Stomach (tissue), 9 donors: ENCODE measurements around the gene SLC25A41. TPM values are rescaled to one million over a fixed set of nuclear protein-coding genes. Genes with fewer than 3 reads are reported as not detected.

Experiments
- DNase-seq, 2 donors: peaks; one replicate each; pipeline versions ENCODE4 v3.0.0 to v3.0.0-alpha.2; 2013 to 2019
- H3K27ac ChIP-seq, 5 donors: fragments of 200-600 bp in 4 of 5; sonication (generic) in 4 of 5; one replicate each; pipeline ENCODE4 v1.5.1; 2013 to 2019; ENCODE audit warnings: mild to moderate bottlenecking in 1 of 5, moderate library complexity in 1 of 5
- H3K27me3 ChIP-seq, 3 donors: fragments of 200-600 bp; sonication (generic); one replicate each; pipeline ENCODE4 v1.5.1; 2017 to 2019; ENCODE audit warnings: mixed run types in 1 of 3
- H3K36me3 ChIP-seq, 4 donors: fragments of 200-600 bp; sonication (generic); 1 replicate in 3 of 4; 2 replicates in 1 of 4; pipeline ENCODE4 v1.5.1; 2016 to 2019
- H3K4me1 ChIP-seq, 4 donors: fragments of 200-600 bp; sonication (generic); one replicate each; pipeline ENCODE4 v1.5.1; 2016 to 2019
- H3K4me3 ChIP-seq, 4 donors: fragments of 200-600 bp; sonication (generic) in 3 of 4; one replicate each; pipeline ENCODE4 v1.5.1; 2016 to 2019; ENCODE audit warnings: mild to moderate bottlenecking in 1 of 4
- H3K9me3 ChIP-seq, 4 donors: fragments of 200-600 bp; sonication (generic); one replicate each; pipeline ENCODE4 v1.5.1; 2016 to 2019
- EP300 ChIP-seq: sonication (generic); formaldehyde crosslinking; IDR thresholded peaks from one replicate; pipeline ENCODE4 v1.6.1; 2017; ENCODE audit warnings: antibody characterized with exemption
- POLR2A ChIP-seq, 4 donors: fragments of 450-650 bp; IDR thresholded peaks; one replicate each; pipeline ENCODE4 v1.6.1; 2016; ENCODE audit warnings: antibody characterized with exemption in 4 of 4, control low read depth in 2 of 4, mild to moderate bottlenecking in 1 of 4, moderate library complexity in 1 of 4
- POLR2AphosphoS5 ChIP-seq, 3 donors: sonication (generic); formaldehyde crosslinking; IDR thresholded peaks; one replicate each; pipeline ENCODE4 v1.6.1; 2016; ENCODE audit warnings: antibody characterized with exemption in 3 of 3
- WGBS, 5 donors: extraction: QIAGEN DNeasy Blood & Tissue Kit in 3 of 5; methylation state at CpG; one replicate each; pipeline versions ENCODE4 v1.1.5 to v1.1.7; 2013 to 2018; 5-methylcytosine and 5-hydroxymethylcytosine counted together
- intact Hi-C: fragments of 100-400 bp; cut with DNase I; formaldehyde crosslinking; loops from one replicate; pipeline ENCODE4 v1.15.1; 2023; ENCODE audit warnings: low total_unique reads
- polyA plus RNA-seq, 3 donors: library from polyadenylated mRNA; stranded (reverse); fragments of 200-250 nt; gene quantifications; one replicate each; pipeline ENCODE4 v1.2.3, GENCODE V29; 2013
- total RNA-seq, 5 donors: library from RNA; depleted of rRNA; stranded (reverse); fragments of >200 nt; gene quantifications; one replicate each; pipeline versions ENCODE4 v1.1.0 to v1.2.3, GENCODE V29; 2014 to 2016
- TF ChIP-seq, protein P1 (sequence below), 7 experiments: fragments of 450-650 bp in 4 of 7; fragments of 200-600 bp in 3 of 7; sonication (generic) in 3 of 7; IDR thresholded peaks; one replicate each; pipeline ENCODE4 v1.5.1; 2016 to 2019; ENCODE audit warnings: antibody characterized with exemption in 7 of 7, control low read depth in 2 of 7, mild to moderate bottlenecking in 1 of 7
- donor health status: healthy with polysubstance abuse.
- donor health status: Bipolar disorder and iron deficiency.
- donor health status: healthy.

SLC25A41 gene
- total and polyA plus RNA-seq, 8 donors = 0.80 to 4.9 TPM; not detected in 6

- peak overlapping the region in 4 of 5 donors; percentile 73 to 84 (median 78) for H3K27ac ChIP-seq
- H3K4me1 ChIP-seq = peaks cover 15 to 42% (median 35%) of the 10 kb centered on the region in 4 donors
- intact Hi-C loops = no loop called here
These were observed 9.9 kb downstream of the SLC25A41 start for GRCh38 chr19:6423499-6424194.

GRCh38 chr19:6421075-6422014, 12.2 kb downstream of the SLC25A41 start:
- TF ChIP-seq EP300 (no peak), POLR2AphosphoS5 (IDR thresholded peaks at IDR 0.05) (no peak)
- peaks cover 54 to 60% (median 59%) of the 10 kb centered on the region in 4 donors for H3K36me3 ChIP-seq
- intact Hi-C loops = no loop called here
- H3K27me3 ChIP-seq = no peaks in the 10 kb centered on the region
- WGBS, 5 donors = 63 to 82% (median 76%) methylated on average over 15 to 20 of the region's 20 CpGs
- DNase-seq = no peak
- no peaks in the 10 kb centered on the region for H3K9me3 ChIP-seq
- H3K27ac ChIP-seq = no peak overlapping the region
- peaks cover 15 to 56% (median 43%) of the 10 kb centered on the region in 4 donors for H3K4me1 ChIP-seq
- peak overlapping the region in 1 of 4 donors; percentile 3 for H3K4me3 ChIP-seq

More at GRCh38 chr19:6423499-6424194, 9.9 kb downstream of the SLC25A41 start:
- H3K36me3 ChIP-seq = peaks cover 31 to 37% (median 36%) of the 10 kb centered on the region in 4 donors
- no peaks in the 10 kb centered on the region for H3K27me3 ChIP-seq
- TF ChIP-seq EP300 (no peak), POLR2AphosphoS5 (IDR thresholded peaks at IDR 0.05) (no peak), POLR2A (IDR thresholded peaks at IDR 0.05) (no peak)
- TF ChIP-seq, protein P1, sequence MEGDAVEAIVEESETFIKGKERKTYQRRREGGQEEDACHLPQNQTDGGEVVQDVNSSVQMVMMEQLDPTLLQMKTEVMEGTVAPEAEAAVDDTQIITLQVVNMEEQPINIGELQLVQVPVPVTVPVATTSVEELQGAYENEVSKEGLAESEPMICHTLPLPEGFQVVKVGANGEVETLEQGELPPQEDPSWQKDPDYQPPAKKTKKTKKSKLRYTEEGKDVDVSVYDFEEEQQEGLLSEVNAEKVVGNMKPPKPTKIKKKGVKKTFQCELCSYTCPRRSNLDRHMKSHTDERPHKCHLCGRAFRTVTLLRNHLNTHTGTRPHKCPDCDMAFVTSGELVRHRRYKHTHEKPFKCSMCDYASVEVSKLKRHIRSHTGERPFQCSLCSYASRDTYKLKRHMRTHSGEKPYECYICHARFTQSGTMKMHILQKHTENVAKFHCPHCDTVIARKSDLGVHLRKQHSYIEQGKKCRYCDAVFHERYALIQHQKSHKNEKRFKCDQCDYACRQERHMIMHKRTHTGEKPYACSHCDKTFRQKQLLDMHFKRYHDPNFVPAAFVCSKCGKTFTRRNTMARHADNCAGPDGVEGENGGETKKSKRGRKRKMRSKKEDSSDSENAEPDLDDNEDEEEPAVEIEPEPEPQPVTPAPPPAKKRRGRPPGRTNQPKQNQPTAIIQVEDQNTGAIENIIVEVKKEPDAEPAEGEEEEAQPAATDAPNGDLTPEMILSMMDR (IDR thresholded peaks at IDR 0.05) = no peak
- no peaks in the 10 kb centered on the region for H3K9me3 ChIP-seq
- peak overlapping the region; percentile 84 to 92 (median 86) for H3K4me3 ChIP-seq
- 0 to 2% (median 1%) methylated on average over 13 to 20 of the region's 20 CpGs for WGBS, 5 donors
- peak in 1 of 2 donors; percentile 77 for DNase-seq

- WGBS, 5 donors = 86 to 91% (median 88%) methylated on average over 13 to 19 of the region's 19 CpGs
- no peak for DNase-seq
- intact Hi-C loops = no loop called here
These were observed 15.0 kb downstream of the SLC25A41 start for GRCh38 chr19:6418562-6418932.

DNA sequence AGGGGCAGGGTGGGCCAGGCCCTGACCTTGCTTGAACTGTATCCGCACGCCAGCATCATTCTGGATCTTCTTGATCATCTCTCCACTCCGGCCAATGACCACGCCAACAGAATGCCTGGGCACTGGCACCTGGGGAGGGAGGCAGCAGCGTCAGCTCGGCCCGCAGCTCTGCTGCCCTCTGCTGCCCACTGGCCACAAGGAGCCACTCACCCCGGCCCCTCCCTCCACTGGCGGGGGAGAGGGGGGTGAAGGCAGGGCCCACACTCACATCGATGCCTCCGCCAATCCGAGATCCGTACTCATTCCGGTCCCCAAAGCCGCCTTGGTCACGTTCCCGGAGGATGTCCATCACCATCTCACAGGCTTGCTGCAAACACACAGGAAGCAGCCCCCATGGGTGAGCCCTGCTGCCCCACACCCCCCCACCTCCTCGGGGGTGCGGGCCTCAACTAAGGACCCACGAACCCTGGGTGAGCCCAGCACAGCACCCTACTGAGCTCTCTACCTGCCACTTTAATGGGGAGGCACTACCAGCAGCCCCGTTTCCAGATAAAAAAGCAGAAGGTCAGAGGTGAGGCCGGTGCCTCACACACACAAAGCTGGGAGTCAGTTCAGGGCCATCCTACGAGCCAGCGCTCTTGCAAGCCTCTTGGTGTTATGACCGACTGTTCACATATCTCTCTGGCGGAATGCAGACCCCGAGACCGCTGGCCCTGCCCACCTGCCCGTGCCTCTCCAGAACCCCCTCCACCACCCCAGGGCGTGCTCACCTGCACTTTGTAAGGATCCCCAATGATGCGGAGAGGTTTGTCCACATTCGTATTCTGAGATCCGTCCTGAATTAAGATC, 15.6 kb downstream of the SLC25A41 start:
- Histone ChIP-seq H3K4me3 (no peak overlapping the region), H3K27ac (peak overlapping the region in 1 of 5 donors; percentile 35), H3K4me1 (peaks cover 13 to 56% (median 39%) of the 10 kb centered on the region in 4 donors), H3K27me3 (no peaks in the 10 kb centered on the region), H3K36me3 (peaks cover 78 to 93% (median 85%) of the 10 kb centered on the region in 4 donors), H3K9me3 (no peaks in the 10 kb centered on the region)
- 60 to 72% (median 67%) methylated on average over 23 to 33 of the region's 33 CpGs for WGBS, 5 donors
- peak in 1 of 2 donors; percentile 64 for DNase-seq
- intact Hi-C loops = no loop called here
- TF ChIP-seq, protein P1 (IDR thresholded peaks at IDR 0.05) = peak in 3 of 7 experiments; percentile 7 to 23 (median 8)
- no peak for TF ChIP-seq POLR2AphosphoS5 (IDR thresholded peaks at IDR 0.05)

More at GRCh38 chr19:6418562-6418932, 15.0 kb downstream of the SLC25A41 start:
- Histone ChIP-seq H3K27me3 (no peaks in the 10 kb centered on the region), H3K36me3 (peaks cover 78 to 88% (median 85%) of the 10 kb centered on the region in 4 donors), H3K9me3 (no peaks in the 10 kb centered on the region), H3K4me3 (no peak overlapping the region), H3K27ac (no peak overlapping the region), H3K4me1 (peaks cover 15 to 57% (median 42%) of the 10 kb centered on the region in 4 donors)
- TF ChIP-seq, protein P1 (IDR thresholded peaks at IDR 0.05) = no peak
- TF ChIP-seq POLR2AphosphoS5 (IDR thresholded peaks at IDR 0.05) = no peak
- no peak for TF ChIP-seq POLR2A (IDR thresholded peaks at IDR 0.05)
